ENCODE results near the gene RHOBTB1.
"Not testable (repeated sequence)": the region's sequence is repeated elsewhere in the genome, so short reads cannot be mapped to it uniquely, and the experiment has no call there.

RHOBTB1 gene

GRCh38 chr10:60944058-60944909 lies at the start of gene RHOBTB1:
Gene RHOBTB1 (minus strand): TSS chr10:60944185. CDS start chr10:60911542, 32,643 bp downstream.
- peak; percentile 58 for DNase-seq (ENCODE audit: low read depth)

DNA sequence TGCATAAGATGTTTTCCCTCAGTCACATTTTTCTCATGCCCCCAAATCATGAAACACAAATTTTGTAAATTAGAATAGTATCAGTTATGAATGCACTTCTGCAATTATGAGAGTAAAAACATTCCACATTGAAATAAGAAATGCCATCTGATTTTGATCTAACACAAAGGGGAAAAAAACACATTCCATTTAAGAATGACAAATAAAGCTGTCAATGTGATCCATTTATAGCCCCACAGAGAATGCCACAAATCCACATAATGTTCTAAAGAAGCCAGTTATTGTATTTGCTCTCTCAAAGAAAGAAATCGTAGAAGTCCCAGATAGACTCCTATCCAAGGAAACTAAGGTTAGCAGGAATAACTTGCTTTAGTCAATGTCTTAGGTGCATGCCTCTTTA lies 48.7 kb upstream of the RHOBTB1 start:
- peak; percentile 32 for DNase-seq (ENCODE audit: low read depth)

GRCh38 chr10:60990663-60991062 lies 46.7 kb upstream of the RHOBTB1 start:
- DNase-seq (ENCODE audit: low read depth): no peak

DNA sequence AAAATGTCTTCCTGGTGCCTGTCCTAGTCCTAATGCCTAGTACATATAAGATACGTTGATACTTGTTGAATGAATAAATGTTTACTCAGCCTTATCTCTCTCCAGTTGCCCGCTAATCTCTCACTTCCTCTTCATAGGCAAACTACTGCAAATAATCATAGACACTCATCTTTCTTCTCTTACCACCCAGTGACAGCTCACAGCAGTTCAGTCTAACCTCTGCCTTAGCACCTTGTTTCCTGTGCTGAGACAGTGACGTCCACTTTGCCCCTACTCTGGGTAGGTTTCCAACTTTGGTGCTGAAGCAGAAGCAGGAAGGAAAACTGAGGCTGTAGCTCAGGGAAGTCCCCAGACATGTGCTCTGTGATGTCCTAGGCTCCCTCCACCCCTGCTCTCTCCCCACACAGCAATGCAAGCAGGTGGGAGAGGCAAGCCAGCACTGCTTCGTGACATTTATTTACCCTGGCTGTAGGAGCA lies 45.5 kb upstream of the RHOBTB1 start:
- DNase-seq (ENCODE audit: low read depth): no peak

GRCh38 chr10:60986791-60987190 lies 42.8 kb upstream of the RHOBTB1 start:
- no peak for DNase-seq (ENCODE audit: low read depth)

- DNase-seq (ENCODE audit: low read depth): no peak
Measured at GRCh38 chr10:60985951-60986350, 42.0 kb upstream of the RHOBTB1 start.

- no peak for DNase-seq (ENCODE audit: low read depth)
Measured at GRCh38 chr10:60980997-60981396, 37.0 kb upstream of the RHOBTB1 start.

GRCh38 chr10:60979667-60980104 lies 35.7 kb upstream of the RHOBTB1 start:
- DNase-seq (ENCODE audit: low read depth): no peak

- DNase-seq (ENCODE audit: low read depth): no peak
Measured at GRCh38 chr10:60978287-60979115, 34.5 kb upstream of the RHOBTB1 start.

DNA sequence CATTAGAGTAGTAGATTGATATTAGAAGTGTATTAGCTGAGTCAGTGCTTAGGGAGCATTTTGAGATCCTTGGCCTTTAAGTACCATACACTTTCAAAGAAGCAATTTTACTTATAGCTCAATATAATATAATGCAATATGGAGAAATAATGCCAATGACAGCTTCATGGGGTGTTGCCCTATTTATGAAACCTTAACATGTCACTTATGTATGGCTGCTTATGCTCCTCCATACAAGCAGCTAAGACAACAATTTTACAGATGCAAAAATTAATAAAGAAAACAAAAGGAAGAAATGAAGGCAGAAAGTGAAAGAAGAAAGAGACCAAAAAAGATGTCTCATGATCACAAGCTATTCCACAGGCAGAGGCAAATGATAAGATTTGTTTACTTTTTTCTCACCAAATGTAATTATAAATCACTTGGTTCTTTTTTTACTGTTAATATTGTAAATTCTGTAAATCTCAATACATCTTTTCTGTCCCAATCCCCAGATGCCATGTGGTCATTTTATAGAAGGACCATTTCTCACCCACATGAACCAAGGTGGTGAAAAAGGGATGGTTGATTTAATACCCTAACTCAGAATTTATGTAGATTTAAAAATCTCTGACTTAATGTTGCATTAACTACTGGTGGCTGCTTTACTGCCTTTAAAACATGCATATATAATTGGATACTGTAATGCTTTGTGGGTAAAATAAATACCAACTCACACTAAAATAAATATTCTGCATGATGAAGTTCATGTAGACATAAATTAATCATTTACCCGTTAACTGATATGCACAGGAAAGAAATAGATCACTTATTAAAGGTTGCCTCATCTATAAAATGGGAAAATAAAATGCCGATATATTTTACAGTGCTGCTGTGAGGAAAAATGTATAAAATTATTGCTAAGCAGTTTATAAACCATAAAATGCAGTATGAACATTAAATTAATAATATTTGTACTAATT lies 33.5 kb upstream of the RHOBTB1 start:
- no peak for DNase-seq (ENCODE audit: low read depth)

DNA sequence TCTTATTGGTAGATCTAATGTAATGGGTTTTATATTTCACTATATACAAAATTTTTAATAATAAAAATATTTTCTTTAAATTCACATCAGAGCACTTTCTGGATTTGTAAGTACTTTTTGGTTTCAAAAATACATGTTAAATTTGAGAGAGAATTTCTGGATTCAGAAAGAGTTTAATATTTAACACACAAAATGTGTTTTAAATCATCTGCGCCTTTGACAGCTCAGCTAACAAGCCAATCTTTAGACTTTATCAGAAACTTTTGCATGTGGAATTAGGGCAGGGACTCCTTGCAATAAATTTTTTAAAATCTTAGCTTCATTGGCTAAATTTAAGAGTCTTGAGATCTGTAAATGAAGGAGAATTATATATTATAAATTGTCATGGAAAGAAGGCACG lies 32.7 kb upstream of the RHOBTB1 start:
- DNase-seq (ENCODE audit: low read depth): no peak

- DNase-seq (ENCODE audit: low read depth): no peak
Measured at GRCh38 chr10:60975716-60976115, 31.7 kb upstream of the RHOBTB1 start.

GRCh38 chr10:60974463-60975149 lies 30.6 kb upstream of the RHOBTB1 start:
- no peak for DNase-seq (ENCODE audit: low read depth)

DNA sequence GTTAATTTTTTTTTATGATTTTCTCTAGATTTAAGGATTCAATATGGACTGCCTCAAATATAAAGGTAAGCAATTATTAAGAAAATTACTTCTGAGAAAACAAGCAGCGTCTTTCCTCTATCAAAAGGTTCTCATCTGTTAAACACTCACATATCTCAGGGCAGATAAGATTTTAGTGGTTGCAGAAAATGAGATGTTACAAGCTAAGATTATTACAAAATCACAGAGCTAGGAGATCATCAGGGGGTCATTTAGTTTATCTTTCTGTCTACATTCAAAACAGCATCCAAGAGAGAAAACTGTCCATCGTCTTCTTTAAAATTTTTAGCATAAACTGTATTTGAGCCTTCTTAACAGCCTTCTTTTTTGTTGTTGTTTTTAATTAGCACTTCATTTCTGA lies 29.1 kb upstream of the RHOBTB1 start:
- no peak for DNase-seq (ENCODE audit: low read depth)

DNA sequence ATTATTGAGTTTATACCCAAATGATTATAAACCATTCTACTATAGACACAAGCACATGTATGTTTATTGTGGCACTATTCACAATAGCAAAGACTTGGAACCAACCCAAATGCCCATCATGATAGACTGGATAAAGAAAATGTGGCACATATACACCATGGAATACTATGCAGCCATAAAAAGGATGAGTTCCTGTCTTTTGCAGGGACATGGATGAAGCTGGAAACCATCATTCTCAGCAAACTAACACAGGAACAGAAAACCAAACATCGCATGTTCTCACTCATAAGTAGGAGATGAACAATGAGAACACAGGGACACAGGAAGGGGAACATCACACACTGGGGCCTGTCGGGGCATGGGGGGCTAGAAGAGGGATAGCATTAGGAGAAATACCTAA lies 28.2 kb upstream of the RHOBTB1 start:
- DNase-seq (ENCODE audit: low read depth): not testable (repeated sequence)

- DNase-seq (ENCODE audit: low read depth): no peak
Measured at GRCh38 chr10:60970526-60970925, 26.5 kb upstream of the RHOBTB1 start.

DNA sequence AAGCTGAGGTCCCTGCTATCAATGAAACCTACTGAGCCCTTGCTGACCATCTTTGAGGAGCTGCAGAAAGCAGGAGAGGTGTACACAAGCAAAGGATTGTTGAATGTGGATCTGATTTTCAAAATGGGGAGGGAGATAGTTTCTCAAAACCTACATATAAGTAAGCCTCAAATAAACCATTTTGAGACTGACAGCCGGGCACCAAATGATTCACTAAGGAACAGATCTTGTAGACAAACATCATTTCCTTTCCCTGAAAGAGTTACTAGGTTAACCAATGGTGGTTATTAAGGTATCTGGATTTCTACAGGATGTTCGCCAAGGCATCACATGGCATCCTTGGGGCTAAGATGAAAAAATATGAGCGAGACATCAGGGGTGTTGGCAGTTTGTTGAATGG lies 24.5 kb upstream of the RHOBTB1 start:
- no peak for DNase-seq (ENCODE audit: low read depth)

- no peak for DNase-seq (ENCODE audit: low read depth)
Measured at GRCh38 chr10:60967854-60968484, 24.0 kb upstream of the RHOBTB1 start.

DNA sequence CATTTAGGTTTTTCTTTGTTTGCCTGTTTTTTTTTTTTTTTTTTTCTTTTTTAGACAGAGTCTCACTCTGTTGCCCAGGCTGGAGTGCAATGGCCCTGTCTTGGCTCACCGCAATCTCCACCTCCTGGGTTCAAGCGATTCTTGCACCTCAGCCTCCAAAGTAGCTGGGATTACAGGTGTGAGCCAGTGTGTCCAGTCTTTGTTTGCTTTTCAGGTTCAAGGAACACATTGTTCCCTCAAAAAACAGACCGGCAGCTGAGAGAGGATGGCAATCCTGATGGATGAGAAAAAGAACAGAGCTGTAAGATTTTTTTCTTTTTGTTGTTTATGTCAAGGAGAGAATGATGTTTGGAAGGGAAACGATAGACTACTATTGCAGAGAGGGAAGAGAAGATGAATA lies 23.3 kb upstream of the RHOBTB1 start:
- DNase-seq (ENCODE audit: low read depth): no peak

DNA sequence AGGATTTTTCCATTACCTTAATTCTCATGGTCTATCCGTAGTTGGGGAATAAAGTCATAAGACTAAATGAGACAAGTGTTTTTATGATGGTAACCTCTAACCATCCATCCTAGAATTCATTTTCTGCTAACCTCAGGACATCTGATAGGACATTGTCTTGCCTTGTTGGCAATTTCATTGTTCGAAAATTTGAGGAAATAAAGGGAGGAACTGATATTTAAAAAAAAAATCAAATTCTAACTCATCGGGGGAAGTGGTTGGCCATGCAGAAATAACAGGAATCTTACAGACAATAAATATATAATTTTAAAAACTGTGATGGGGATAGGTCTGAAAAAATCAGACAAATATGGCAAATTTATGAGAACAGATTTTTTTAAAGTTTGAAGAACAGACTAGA lies 21.7 kb upstream of the RHOBTB1 start:
- no peak for DNase-seq (ENCODE audit: low read depth)
